ENCODE measurements around the gene SESTD1.

DNA sequence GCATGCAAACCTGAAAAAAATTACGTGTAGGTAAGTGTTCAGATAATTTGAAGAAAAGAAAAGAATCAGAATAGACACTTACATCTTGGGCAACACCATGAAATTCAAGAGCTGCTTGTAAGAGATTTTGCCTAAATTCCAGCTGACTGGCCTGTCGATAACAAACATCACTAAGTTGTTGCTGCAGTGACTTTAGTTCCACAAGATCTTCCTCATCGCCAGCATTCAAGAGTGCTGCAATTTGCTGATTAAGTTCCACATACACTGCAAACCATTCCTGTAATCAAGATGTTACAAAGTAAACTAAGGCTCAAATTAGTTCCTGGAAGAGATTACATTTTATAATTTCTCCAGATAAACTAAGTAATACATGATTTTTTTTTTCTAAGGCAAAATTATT is 140.3 kb downstream of the SESTD1 start:
- no peak for TF ChIP-seq POLR2AphosphoS5 (IDR thresholded peaks at IDR 0.05; ENCODE audit: low read depth)
- TF ChIP-seq, protein P1, sequence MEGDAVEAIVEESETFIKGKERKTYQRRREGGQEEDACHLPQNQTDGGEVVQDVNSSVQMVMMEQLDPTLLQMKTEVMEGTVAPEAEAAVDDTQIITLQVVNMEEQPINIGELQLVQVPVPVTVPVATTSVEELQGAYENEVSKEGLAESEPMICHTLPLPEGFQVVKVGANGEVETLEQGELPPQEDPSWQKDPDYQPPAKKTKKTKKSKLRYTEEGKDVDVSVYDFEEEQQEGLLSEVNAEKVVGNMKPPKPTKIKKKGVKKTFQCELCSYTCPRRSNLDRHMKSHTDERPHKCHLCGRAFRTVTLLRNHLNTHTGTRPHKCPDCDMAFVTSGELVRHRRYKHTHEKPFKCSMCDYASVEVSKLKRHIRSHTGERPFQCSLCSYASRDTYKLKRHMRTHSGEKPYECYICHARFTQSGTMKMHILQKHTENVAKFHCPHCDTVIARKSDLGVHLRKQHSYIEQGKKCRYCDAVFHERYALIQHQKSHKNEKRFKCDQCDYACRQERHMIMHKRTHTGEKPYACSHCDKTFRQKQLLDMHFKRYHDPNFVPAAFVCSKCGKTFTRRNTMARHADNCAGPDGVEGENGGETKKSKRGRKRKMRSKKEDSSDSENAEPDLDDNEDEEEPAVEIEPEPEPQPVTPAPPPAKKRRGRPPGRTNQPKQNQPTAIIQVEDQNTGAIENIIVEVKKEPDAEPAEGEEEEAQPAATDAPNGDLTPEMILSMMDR (IDR thresholded peaks at IDR 0.05; ENCODE audit: insufficient read depth, low read length) = no peak
- no peak for TF ChIP-seq GABPA (IDR thresholded peaks at IDR 0.05; ENCODE audit: low read depth)
- TF ChIP-seq, protein P2, sequence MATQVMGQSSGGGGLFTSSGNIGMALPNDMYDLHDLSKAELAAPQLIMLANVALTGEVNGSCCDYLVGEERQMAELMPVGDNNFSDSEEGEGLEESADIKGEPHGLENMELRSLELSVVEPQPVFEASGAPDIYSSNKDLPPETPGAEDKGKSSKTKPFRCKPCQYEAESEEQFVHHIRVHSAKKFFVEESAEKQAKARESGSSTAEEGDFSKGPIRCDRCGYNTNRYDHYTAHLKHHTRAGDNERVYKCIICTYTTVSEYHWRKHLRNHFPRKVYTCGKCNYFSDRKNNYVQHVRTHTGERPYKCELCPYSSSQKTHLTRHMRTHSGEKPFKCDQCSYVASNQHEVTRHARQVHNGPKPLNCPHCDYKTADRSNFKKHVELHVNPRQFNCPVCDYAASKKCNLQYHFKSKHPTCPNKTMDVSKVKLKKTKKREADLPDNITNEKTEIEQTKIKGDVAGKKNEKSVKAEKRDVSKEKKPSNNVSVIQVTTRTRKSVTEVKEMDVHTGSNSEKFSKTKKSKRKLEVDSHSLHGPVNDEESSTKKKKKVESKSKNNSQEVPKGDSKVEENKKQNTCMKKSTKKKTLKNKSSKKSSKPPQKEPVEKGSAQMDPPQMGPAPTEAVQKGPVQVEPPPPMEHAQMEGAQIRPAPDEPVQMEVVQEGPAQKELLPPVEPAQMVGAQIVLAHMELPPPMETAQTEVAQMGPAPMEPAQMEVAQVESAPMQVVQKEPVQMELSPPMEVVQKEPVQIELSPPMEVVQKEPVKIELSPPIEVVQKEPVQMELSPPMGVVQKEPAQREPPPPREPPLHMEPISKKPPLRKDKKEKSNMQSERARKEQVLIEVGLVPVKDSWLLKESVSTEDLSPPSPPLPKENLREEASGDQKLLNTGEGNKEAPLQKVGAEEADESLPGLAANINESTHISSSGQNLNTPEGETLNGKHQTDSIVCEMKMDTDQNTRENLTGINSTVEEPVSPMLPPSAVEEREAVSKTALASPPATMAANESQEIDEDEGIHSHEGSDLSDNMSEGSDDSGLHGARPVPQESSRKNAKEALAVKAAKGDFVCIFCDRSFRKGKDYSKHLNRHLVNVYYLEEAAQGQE (IDR thresholded peaks at IDR 0.05; ENCODE audit: insufficient replicate concordance, low read depth) = no peak

All from HL-60 (cell line).